HG03558 (cell line): ENCODE results near the gene PPM1K.

Experiments
- ATAC-seq: cut with Tn5 transposase; IDR thresholded peaks from one replicate; pipeline ENCODE4 v1.9.1; 2021; ENCODE audit warnings: moderate number of reproducible peaks; ENCODE audit not compliant: unreplicated experiment; ENCODE audit errors: extremely low read depth

Gene PPM1K

DNA sequence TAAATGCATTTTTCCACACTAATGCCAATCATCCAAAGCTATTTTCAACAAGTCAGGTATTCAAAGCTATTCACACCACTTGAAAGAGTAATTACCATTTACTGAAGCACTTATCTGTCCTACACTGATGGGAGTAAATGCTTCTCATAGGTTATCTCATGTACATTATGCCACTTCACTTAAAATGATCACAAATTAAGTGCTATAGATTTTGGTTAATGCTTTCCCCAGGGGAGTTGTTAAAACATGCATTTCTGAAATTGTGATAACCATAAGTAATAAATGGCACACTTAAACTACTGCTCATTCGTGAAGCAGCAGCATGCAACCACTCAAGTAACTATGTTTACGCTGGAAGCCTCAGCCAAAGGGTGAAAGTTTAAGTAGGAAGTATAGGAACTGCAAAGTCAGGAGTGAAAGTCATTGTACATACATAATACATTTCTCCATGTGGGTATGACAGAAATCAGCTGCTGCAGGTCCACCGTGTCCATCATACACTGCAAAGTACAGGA lies 6.6 kb downstream of the PPM1K start:
- no peak for ATAC-seq

- no peak for ATAC-seq
Observed at GRCh38 chr4:88276952-88277710, 7.2 kb downstream of the PPM1K start.

- no peak for ATAC-seq
Observed at GRCh38 chr4:88275949-88276515, 8.3 kb downstream of the PPM1K start.

DNA sequence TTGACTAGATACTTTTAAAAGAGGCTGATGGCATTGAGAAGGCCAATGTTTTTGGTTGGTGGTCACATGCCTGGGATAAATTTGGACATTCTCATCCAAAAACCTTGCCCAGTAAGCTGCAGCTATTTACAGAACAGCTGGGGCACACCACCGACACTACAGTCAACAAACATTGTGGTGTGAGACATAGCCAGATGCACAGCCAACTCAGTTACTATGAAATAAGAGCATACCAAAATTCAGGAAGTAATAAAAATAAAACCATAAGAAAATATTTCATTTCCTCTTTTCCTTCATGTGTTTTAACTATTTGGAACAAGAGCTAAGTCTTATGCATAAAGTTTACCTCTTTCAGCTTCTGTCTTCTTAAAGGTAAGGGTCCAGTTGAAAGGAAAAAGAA lies 8.8 kb downstream of the PPM1K start:
- no peak for ATAC-seq

DNA sequence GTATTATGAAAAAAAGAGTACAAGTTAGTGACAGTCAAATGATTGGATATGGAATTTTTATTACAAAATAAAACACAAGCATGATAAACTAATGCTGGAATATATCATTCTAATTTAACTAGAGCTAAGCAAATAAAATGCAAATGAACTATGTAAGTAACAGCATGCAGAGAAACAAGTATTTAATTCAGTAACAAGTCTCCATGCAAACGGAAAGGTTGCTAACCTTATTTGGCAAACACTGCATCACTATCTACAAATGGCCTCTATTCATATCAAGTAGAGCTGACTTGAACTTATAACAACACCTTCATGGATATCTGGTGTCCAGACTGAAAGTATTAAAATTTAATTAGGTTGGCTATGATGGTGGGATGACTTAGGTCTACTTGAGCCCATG lies 15.4 kb downstream of the PPM1K start:
- ATAC-seq: no peak

- no peak for ATAC-seq
Observed at GRCh38 chr4:88264336-88264735, 20.0 kb downstream of the PPM1K start.

DNA sequence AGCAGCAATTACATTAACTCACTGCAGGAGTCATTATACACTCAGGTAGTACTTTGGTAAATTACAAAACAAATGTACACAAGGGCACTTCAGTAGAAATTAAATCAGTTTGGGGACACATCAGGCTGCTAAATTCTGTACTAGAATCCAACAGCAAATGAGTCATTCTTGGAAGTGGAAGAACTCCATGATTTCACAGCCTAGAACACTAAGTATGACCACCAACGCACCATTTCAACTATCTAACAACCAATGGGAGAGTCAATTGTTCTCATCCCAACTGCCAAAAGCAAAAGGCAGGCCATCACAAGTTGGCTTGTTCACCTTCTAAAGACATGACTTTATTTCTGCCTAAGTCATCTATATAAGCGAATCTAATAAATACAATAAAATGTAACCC lies 26.6 kb downstream of the PPM1K start:
- ATAC-seq: no peak

DNA sequence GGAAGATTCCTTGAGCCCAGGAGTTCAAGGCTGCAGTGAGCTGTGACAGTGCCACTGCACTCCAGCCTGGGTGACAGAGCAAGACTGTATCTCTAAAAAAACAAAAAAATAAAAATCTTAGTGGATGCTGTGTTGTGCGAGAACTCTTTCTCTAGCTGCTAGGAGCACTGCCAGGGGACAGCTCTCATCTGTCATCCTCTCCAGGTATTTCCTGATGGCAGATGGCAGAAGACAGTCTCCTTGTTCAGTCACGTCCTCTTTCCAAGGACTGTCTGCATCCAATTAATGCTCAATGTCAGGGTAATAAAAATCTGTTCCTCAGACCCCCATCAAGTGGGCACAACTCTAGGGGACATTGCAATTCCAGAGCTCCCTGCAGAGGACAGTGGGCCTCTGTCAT lies 29.2 kb downstream of the PPM1K start:
- ATAC-seq: no peak

GRCh38 chr4:88251924-88252323 lies 32.4 kb downstream of the PPM1K start:
- no peak for ATAC-seq

DNA sequence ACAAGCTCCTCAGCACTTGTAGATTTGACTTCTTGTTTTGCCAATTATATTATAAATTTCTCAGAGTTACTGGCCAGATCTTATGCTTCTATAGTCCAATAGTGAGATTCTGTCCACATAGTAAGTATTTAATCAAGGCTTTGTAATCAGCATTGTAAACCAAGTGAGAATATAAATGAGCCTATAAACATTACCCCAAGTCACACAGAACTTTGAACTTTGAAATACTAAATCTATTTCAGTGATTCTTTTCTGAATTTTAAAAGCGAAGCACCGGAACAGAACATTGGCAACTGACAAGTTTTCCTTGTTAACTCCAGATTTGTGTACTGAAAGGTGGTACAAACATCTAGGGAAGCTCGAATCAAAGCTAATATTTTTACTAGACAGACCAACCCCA lies 37.2 kb downstream of the PPM1K start:
- ATAC-seq: no peak

DNA sequence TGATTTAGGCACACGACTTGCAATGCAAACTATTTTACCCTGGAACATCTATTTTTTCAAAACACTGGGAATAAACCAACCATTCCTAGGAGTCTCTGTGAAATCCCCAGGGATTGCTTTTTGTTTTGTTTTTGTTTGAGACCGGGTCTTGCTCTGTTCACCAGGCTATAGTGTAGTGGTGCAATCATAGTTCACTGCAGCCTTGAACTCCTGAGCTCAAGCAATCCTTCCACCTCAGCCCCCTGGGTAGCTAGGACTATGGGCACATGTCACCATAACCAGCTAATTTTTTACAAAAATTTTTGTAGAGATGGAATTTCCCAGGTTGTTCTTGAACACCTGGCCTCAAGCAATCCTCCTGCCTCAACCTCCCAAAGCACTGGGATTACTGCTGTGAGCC lies 37.8 kb downstream of the PPM1K start:
- no peak for ATAC-seq

- no peak for ATAC-seq
Observed at GRCh38 chr4:88244816-88245579, 39.4 kb downstream of the PPM1K start.

DNA sequence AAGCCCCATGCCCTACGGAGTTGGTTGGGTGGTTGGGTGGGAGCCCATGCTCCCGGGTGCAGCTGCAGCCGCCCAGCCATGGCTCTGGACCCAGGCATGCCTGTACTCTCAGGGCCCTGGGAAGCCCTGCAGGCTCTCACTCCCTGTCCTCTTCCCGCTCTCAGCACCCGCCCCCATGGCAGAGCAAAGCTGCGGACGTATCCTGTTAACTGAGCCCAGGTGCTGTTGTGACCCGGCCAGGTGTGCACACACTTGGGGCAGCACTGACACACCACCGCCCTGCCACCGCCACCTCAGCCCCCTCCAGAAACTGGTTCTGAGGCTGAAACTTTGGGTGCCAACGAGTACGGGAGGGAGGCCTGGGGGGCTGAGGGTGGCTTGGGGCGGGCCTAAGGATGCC lies 40.3 kb downstream of the PPM1K start:
- ATAC-seq: no peak

GRCh38 chr4:88242144-88242543 lies 42.2 kb downstream of the PPM1K start:
- ATAC-seq: no peak

DNA sequence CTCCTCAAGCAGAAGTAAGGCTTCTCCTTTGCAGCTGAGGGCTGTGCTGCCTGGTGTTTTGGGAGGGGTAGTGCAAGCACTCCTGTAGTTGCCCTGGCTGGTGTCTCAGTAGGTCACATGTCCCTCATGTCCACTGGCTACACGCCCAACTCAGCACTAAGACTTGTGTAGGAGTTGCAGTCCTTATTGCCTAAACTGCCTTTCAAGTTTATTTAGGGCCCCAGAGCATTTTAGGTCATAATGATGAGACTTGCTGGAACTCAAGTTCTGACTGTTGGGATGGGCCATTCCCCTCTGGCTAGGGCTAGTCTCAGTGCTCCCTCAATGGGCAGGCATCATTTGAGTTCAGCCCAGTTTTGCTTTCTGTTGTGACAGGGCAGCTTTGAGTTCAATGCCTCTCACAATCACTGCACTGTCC lies 44.1 kb downstream of the PPM1K start:
- no peak for ATAC-seq

DNA sequence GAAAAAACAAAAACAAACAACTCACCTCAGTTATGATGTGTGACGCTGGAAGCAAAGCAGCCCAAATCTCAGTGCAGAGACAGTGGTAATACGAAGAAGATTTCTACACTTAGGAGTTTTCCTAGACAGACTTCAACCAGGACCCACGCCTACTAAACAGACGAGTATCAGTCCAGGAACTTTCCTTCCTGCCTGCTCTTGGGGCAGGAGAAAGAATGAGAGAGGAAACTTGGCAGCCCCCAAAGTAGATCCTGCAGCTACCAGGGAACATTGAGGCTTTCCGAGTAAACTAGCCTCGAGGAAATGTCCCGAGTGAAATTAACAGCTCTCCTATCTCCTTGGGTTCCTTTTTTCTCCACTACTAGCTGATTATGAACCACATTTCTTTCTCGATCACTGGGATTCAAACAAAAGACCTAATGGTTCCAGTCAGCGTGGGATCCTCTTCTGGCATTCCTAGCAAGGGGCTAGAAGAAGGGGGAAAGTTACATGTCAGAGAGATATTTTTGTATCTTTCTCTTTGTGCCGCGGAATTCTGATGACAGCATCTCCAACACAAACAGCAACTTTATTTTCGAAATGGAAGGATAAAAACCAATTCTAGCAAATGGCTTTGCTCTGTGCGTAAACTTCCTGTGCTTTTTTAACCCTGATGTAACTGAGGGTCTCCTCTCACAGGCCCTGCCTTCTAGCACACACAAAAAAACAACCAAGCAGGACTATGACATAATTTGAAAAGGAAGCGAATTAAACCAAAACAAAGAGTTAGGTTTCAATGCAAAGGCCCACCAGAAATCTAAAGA lies 53.2 kb downstream of the PPM1K start:
- no peak for ATAC-seq

DNA sequence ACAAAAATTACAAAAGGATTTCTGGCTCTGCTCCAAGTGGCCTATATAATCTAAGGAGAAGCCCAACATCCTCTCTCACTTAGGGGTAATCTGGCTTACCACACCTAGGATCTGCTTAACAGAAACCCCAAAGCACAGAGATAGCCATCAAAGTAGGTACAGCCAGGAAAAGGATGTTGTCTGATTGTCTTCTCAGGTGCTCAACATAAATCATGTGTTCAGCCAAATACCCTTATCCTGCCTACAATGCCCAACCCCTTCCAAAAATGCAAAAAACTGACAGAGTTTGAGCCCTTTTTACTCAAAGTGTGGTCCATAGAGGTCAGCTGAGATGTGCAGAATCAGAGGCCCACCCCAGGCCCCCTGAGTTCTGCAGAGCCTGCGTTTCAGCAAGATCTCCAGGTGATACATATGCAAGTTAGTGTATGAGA lies 53.9 kb downstream of the PPM1K start:
- ATAC-seq: no peak

- no peak for ATAC-seq
Observed at GRCh38 chr4:88227734-88228133, 56.6 kb downstream of the PPM1K start.

- no peak for ATAC-seq
Observed at GRCh38 chr4:88226143-88226542, 58.2 kb downstream of the PPM1K start.
